Endothelial cell of umbilical vein (primary cell): ENCODE results near the gene FKBP8. TPM values are rescaled to one million over a fixed set of nuclear protein-coding genes. Genes with fewer than 3 reads are reported as not detected.

Experiments used
- BruUV-seq: library from RNA; stranded (reverse); fragments of 400-500 nt; replicated peaks from 2 replicates; lab custom pipeline; 2021; lab: Mats Ljungman, UMichigan
- CTCF ChIA-PET: fragments of 300-600, 350-600 bp; sonication (Branson Sonifier 250); formaldehyde crosslinking; loops from one replicate; lab custom pipeline; 2021; ENCODE audit warnings: antibody characterized with exemption, inconsistent platforms; lab: Charles Lee
- POLR2A ChIA-PET: fragments of 300-600, 350-600 bp; sonication (Branson Sonifier 250); formaldehyde crosslinking; loops from one replicate; lab custom pipeline; 2021; ENCODE audit warnings: antibody characterized with exemption, inconsistent platforms; lab: Charles Lee
- DNase-seq: peaks from one replicate; pipeline ENCODE4 v3.0.0-alpha.2; 2011; ENCODE audit warnings: low read depth, low spot score
- FAIRE-seq: peaks from 2 replicates; lab custom pipeline; 2011; peaks lifted over from hg19 to GRCh38; lab: Jason Lieb, UNC
- H2AFZ ChIP-seq: 2 replicates; pipeline ENCODE4 v1.6.0; 2012; ENCODE audit warnings: low read depth, low read length, control low read depth, inconsistent platforms
- H3K27ac ChIP-seq: 2 replicates; pipeline ENCODE4 v1.5.1; 2011; ENCODE audit warnings: low read depth, mild to moderate bottlenecking, control low read depth, low read length, moderate library complexity; ENCODE audit not compliant: insufficient read depth
- H3K27me3 ChIP-seq, 2 experiments: 2 replicates each; pipeline versions ENCODE4 v1.6.0 to v1.6.1; 2011; ENCODE audit warnings: low read length in 2 of 2, mixed read lengths in 1 of 2; ENCODE audit not compliant: control insufficient read depth in 2 of 2, insufficient read depth in 2 of 2
- H3K36me3 ChIP-seq, 2 experiments: 2 replicates in 1 of 2; 3 replicates in 1 of 2; pipeline ENCODE4 v1.5.1; 2011; ENCODE audit warnings: low read length in 2 of 2, mild to moderate bottlenecking in 1 of 2, moderate library complexity in 1 of 2; ENCODE audit not compliant: control insufficient read depth in 2 of 2, insufficient read depth in 2 of 2; ENCODE audit errors: extremely low read depth in 1 of 2
- H3K4me1 ChIP-seq: 3 replicates; pipeline ENCODE4 v1.5.1; 2011; ENCODE audit warnings: mild to moderate bottlenecking, low read length; ENCODE audit not compliant: control insufficient read depth, insufficient read depth; ENCODE audit errors: extremely low read depth
- H3K4me2 ChIP-seq: 2 replicates; pipeline ENCODE4 v1.6.1; 2011; ENCODE audit warnings: low read length, control low read depth, mixed read lengths; ENCODE audit not compliant: insufficient read depth
- H3K4me3 ChIP-seq, 3 experiments: fragments of 200-600 bp in 1 of 3; sonication (generic), shearing (Covaris generic) in 1 of 3; replicated peaks in 1 of 3; 2 replicates each; pipeline ENCODE4 v1.5.1; 2011 to 2016; ENCODE audit warnings: control low read depth in 3 of 3, low read length in 3 of 3, mild to moderate bottlenecking in 2 of 3, inconsistent platforms in 1 of 3, low read depth in 1 of 3, moderate library complexity in 1 of 3; ENCODE audit not compliant: insufficient read depth in 1 of 3
- H3K79me2 ChIP-seq: 2 replicates; pipeline ENCODE4 v1.6.0; 2012; ENCODE audit warnings: low read length, inconsistent platforms; ENCODE audit not compliant: control insufficient read depth, insufficient read depth
- H3K9ac ChIP-seq: replicated peaks from 2 replicates; pipeline ENCODE3; 2011; ENCODE audit warnings: low read length, control low read depth; ENCODE audit not compliant: insufficient read depth; ENCODE audit errors: extremely low read depth
- H3K9me1 ChIP-seq: replicated peaks from 3 replicates; pipeline ENCODE4 v1.6.0; 2011; ENCODE audit warnings: mild to moderate bottlenecking, low read length; ENCODE audit not compliant: control insufficient read depth, insufficient read depth; ENCODE audit errors: extremely low read depth
- H3K9me3 ChIP-seq: replicated peaks from 2 replicates; pipeline ENCODE4 v1.5.1; 2012; ENCODE audit warnings: low read length, inconsistent platforms; ENCODE audit not compliant: control insufficient read depth, insufficient read depth
- H4K20me1 ChIP-seq: replicated peaks from 2 replicates; pipeline ENCODE3; 2011; ENCODE audit warnings: mild to moderate bottlenecking, low read length; ENCODE audit not compliant: control insufficient read depth, insufficient read depth; ENCODE audit errors: extremely low read depth
- EZH2 ChIP-seq: IDR thresholded peaks from 2 replicates; pipeline ENCODE4 v1.6.1; 2012; ENCODE audit warnings: borderline replicate concordance, low read depth, mild to moderate bottlenecking, moderate library complexity, low read length, inconsistent platforms; ENCODE audit not compliant: severe bottlenecking
- FOS ChIP-seq: IDR thresholded peaks from 2 replicates; pipeline ENCODE4 v1.6.1; 2011; ENCODE audit warnings: mild to moderate bottlenecking, low read length, moderate library complexity, borderline replicate concordance; ENCODE audit not compliant: insufficient read depth
- GATA2 ChIP-seq: IDR thresholded peaks from 2 replicates; pipeline ENCODE4 v1.7.0; 2011; ENCODE audit warnings: low read depth, mild to moderate bottlenecking, moderate library complexity, mixed read lengths, low read length; ENCODE audit not compliant: insufficient read length, insufficient read depth
- JUN ChIP-seq: IDR thresholded peaks from 2 replicates; pipeline ENCODE4 v1.6.1; 2011; ENCODE audit warnings: borderline replicate concordance, low read depth; ENCODE audit not compliant: insufficient read length, insufficient read depth
- MYC ChIP-seq: IDR thresholded peaks from one replicate; pipeline ENCODE4 v1.6.1; 2011; ENCODE audit warnings: mild to moderate bottlenecking, low read depth, low read length
- POLR2A ChIP-seq: IDR thresholded peaks from 2 replicates; pipeline ENCODE4 v1.6.1; 2012; ENCODE audit warnings: low read depth, mild to moderate bottlenecking, control low read depth, low read length
- POLR2AphosphoS5 ChIP-seq: IDR thresholded peaks from 2 replicates; pipeline ENCODE4 v1.6.1; 2012; ENCODE audit warnings: low read depth, mild to moderate bottlenecking, control low read depth, low read length, moderate library complexity; ENCODE audit not compliant: insufficient read depth
- dilution Hi-C: fragments of 300-500 bp; cut with MboI; formaldehyde crosslinking; loops from one replicate; pipeline ENCODE4 v1.15.0; 2019; ENCODE audit warnings: low sequenced_read_pairs; ENCODE audit not compliant: extremely low pct_ligation_motif_present
- intact Hi-C: fragments of 100-400 bp; cut with micrococcal nuclease; formaldehyde crosslinking; loops from one replicate; pipeline ENCODE4 v1.10.0; 2022
- polyA plus RNA-seq, 4 experiments: library from polyadenylated mRNA; depleted of rRNA in 3 of 4; stranded (reverse) in 3 of 4; unstranded in 1 of 4; fragments of >200 nt; gene quantifications; 2 replicates each; pipeline versions ENCODE4 v1.2.1 to v1.2.3, GENCODE V29; 2011 to 2012; ENCODE audit warnings: missing spikeins in 1 of 4
- total RNA-seq: library from RNA; stranded (reverse); gene quantifications from 2 replicates; pipeline ENCODE4 v1.2.3, GENCODE V29; 2021
- TF ChIP-seq, protein P1 (sequence below), 2 donors: IDR thresholded peaks; 1 replicate in 1 of 2; 2 replicates in 1 of 2; pipeline ENCODE4 v1.5.1; 2011; ENCODE audit warnings: low read length in 2 of 2, mild to moderate bottlenecking in 2 of 2, moderate library complexity in 2 of 2, control low read depth in 1 of 2, inconsistent platforms in 1 of 2, low read depth in 1 of 2; ENCODE audit not compliant: insufficient read depth in 1 of 2; ENCODE audit errors: extremely low read depth in 1 of 2
- TF ChIP-seq, protein P2 (sequence below): IDR thresholded peaks from 2 replicates; pipeline ENCODE4 v1.6.1; 2011; ENCODE audit not compliant: insufficient read depth, insufficient read length

FKBP8 gene
- total and polyA plus RNA-seq, 2 donors (not counting 3 experiments of a cell fraction or from before 2014, with no cell fraction given), result 150 to 173 TPM

DNA sequence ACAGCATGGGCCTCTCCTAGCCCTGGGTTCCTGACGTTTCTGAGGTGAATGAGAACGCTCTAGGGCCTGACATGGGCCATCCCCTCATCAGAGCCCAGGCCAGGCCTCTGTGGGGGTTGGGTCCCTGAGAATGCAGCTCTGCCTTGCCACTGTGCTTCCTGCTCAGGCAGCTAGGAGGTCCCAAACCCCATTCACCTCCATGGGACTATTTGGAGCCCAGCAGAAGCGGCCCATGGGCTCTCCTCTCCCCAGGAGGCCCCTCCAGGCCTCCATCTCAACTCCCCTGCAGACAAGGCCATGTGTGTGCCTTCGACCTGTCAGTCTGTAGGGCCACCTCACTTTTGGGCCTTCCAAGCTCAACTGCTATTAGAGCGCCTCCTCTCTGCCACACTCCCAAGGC, 58.4 kb downstream of the FKBP8 start:
- DNase-seq (no peak), FAIRE-seq (no peak)
- peaks cover 15% of the 10 kb centered on the region for H3K4me1 ChIP-seq
- no peaks in the 10 kb centered on the region for H3K27me3 ChIP-seq
- CTCF ChIA-PET, result interaction anchor here (0.8 to 1.6 kb wide), 3 partner anchors 11 to 104 kb away, joined by 3 read pairs; partner anchors contain the start of gene REX1BD
- BruUV-seq, result no TSS peak
- H3K9ac ChIP-seq, result no peak overlapping the region
- TF ChIP-seq EZH2 (no peak), FOS (no peak), GATA2 (no peak), MYC (no peak), POLR2A (no peak), JUN (no peak), POLR2AphosphoS5 (no peak)
- TF ChIP-seq, protein P1, sequence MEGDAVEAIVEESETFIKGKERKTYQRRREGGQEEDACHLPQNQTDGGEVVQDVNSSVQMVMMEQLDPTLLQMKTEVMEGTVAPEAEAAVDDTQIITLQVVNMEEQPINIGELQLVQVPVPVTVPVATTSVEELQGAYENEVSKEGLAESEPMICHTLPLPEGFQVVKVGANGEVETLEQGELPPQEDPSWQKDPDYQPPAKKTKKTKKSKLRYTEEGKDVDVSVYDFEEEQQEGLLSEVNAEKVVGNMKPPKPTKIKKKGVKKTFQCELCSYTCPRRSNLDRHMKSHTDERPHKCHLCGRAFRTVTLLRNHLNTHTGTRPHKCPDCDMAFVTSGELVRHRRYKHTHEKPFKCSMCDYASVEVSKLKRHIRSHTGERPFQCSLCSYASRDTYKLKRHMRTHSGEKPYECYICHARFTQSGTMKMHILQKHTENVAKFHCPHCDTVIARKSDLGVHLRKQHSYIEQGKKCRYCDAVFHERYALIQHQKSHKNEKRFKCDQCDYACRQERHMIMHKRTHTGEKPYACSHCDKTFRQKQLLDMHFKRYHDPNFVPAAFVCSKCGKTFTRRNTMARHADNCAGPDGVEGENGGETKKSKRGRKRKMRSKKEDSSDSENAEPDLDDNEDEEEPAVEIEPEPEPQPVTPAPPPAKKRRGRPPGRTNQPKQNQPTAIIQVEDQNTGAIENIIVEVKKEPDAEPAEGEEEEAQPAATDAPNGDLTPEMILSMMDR (IDR thresholded peaks at IDR 0.05; ENCODE audit: extremely low read depth in 1 of 2, insufficient read depth in 1 of 2, low read depth in 1 of 2, low read length in 2 of 2), result no peak
- TF ChIP-seq, protein P2, sequence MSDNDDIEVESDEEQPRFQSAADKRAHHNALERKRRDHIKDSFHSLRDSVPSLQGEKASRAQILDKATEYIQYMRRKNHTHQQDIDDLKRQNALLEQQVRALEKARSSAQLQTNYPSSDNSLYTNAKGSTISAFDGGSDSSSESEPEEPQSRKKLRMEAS, result no peak
- no peaks in the 10 kb centered on the region for H4K20me1 ChIP-seq
- H2AFZ ChIP-seq, result no peak overlapping the region
- H3K27ac ChIP-seq, result no peak overlapping the region
- peaks cover 50% of the 10 kb centered on the region for H3K79me2 ChIP-seq
- H3K9me3 ChIP-seq, result no peaks in the 10 kb centered on the region
- no peak overlapping the region for H3K4me3 ChIP-seq
- intact Hi-C loops (no loop called here), dilution Hi-C loops (no loop called here)
- H3K4me2 ChIP-seq, result no peak overlapping the region
- H3K9me1 ChIP-seq, result no peaks in the 10 kb centered on the region
- POLR2A ChIA-PET, result no interaction called here
- H3K36me3 ChIP-seq, result no peaks in the 10 kb centered on the region
